Progenitor cell of endocrine pancreas (in vitro differentiated cells): ENCODE results near the gene SEMA4G. TPM values are rescaled to one million over a fixed set of nuclear protein-coding genes. Genes with fewer than 3 reads are reported as not detected.

Experiments
- DNase-seq: peaks from one replicate; pipeline ENCODE4 v3.0.0; 2021; ENCODE audit warnings: low spot score; ENCODE audit not compliant: unreplicated experiment
- H3K27ac Mint-ChIP-seq: 2 replicates; pipeline ENCODE4 v1.8.0; 2021; ENCODE audit warnings: mild to moderate bottlenecking, moderate library complexity, mixed read lengths
- H3K27me3 Mint-ChIP-seq: 2 replicates; pipeline ENCODE4 v1.8.0; 2021; ENCODE audit warnings: mixed read lengths
- H3K36me3 Mint-ChIP-seq: 2 replicates; pipeline ENCODE4 v1.8.0; 2022; ENCODE audit warnings: mixed read lengths; ENCODE audit not compliant: insufficient read depth
- H3K4me1 Mint-ChIP-seq: 2 replicates; pipeline ENCODE4 v1.8.0; 2021; ENCODE audit warnings: low read depth, mixed read lengths
- H3K4me3 Mint-ChIP-seq: 2 replicates; pipeline ENCODE4 v1.8.0; 2021; ENCODE audit warnings: low read depth, mild to moderate bottlenecking, moderate library complexity, mixed read lengths
- H3K9me3 Mint-ChIP-seq: 2 replicates; pipeline ENCODE4 v1.8.0; 2021; ENCODE audit warnings: low read depth, mixed read lengths
- total RNA-seq: library from RNA; stranded (reverse); gene quantifications from 2 replicates; pipeline ENCODE4 v1.2.1, GENCODE V29; 2021
- TF ChIP-seq, protein P1 (sequence below): fragments of 200-600 bp; sonication (generic); IDR thresholded peaks from one replicate; pipeline ENCODE4 v1.5.0; 2021; ENCODE audit warnings: antibody characterized with exemption, mild to moderate bottlenecking; ENCODE audit not compliant: unreplicated experiment

Gene SEMA4G
- total RNA-seq, 1 donor from 2014 or later: 62.3 TPM

GRCh38 chr10:100945754-100946153 is 23.6 kb upstream of the SEMA4G start:
- Mint-ChIP-seq H3K36me3 (peaks cover 16% of the 10 kb centered on the region), H3K9me3 (no peaks in the 10 kb centered on the region), H3K27ac (no peak overlapping the region), H3K27me3 (no peaks in the 10 kb centered on the region), H3K4me3 (no peak overlapping the region), H3K4me1 (no peaks in the 10 kb centered on the region)
- TF ChIP-seq, protein P1, sequence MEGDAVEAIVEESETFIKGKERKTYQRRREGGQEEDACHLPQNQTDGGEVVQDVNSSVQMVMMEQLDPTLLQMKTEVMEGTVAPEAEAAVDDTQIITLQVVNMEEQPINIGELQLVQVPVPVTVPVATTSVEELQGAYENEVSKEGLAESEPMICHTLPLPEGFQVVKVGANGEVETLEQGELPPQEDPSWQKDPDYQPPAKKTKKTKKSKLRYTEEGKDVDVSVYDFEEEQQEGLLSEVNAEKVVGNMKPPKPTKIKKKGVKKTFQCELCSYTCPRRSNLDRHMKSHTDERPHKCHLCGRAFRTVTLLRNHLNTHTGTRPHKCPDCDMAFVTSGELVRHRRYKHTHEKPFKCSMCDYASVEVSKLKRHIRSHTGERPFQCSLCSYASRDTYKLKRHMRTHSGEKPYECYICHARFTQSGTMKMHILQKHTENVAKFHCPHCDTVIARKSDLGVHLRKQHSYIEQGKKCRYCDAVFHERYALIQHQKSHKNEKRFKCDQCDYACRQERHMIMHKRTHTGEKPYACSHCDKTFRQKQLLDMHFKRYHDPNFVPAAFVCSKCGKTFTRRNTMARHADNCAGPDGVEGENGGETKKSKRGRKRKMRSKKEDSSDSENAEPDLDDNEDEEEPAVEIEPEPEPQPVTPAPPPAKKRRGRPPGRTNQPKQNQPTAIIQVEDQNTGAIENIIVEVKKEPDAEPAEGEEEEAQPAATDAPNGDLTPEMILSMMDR: no peak
- no peak for DNase-seq

DNA sequence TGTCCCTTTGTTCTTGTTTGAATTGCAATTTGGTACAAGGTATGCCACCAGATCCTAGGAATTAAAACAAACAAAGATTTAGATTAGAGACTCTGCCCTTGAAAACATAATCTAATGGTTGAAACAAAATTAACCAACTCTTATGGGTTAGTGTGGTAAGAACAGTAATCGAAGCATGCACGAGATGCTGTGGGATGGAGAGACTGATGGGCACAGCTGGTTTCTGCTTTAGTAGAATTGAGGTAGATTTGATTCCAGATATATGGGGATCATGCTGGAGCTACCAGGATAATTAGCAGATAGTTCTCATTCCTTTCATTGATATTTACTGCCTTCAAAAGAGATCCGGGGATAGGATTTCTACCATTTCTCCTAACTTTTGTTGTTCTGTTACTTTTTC is 20.4 kb upstream of the SEMA4G start:
- Mint-ChIP-seq H3K4me3 (no peak overlapping the region), H3K4me1 (no peaks in the 10 kb centered on the region), H3K36me3 (peaks cover 7% of the 10 kb centered on the region), H3K27ac (no peak overlapping the region), H3K9me3 (no peaks in the 10 kb centered on the region), H3K27me3 (no peaks in the 10 kb centered on the region)
- TF ChIP-seq, protein P1: no peak
- DNase-seq: no peak

DNA sequence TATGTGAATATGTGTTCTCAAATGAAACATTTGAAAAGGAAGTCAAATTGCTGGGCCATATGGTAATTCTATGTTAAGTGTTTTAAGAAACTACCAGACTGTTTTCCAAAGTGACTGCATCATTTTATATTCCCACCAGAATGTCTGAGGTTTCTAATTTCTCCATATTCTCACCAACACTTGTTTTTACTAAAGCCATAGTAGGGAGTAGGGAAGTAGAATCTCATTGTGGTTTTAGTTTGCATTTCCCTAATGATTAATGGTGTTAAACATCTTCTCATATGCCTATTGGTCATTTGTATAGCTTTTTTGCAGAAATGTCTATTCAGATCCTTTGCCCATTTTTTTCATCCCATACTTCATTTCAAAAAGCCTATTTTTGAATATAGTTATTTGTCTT is 9.1 kb upstream of the SEMA4G start:
- DNase-seq: no peak
- Mint-ChIP-seq H3K4me3 (no peak overlapping the region), H3K36me3 (peaks cover 15% of the 10 kb centered on the region), H3K27ac (no peak overlapping the region), H3K4me1 (no peaks in the 10 kb centered on the region), H3K9me3 (no peaks in the 10 kb centered on the region), H3K27me3 (no peaks in the 10 kb centered on the region)
- TF ChIP-seq, protein P1: no peak

GRCh38 chr10:100962351-100963080 is 6.8 kb upstream of the SEMA4G start:
- no peaks in the 10 kb centered on the region for H3K27me3 Mint-ChIP-seq
- TF ChIP-seq, protein P1: no peak
- no peaks in the 10 kb centered on the region for H3K4me1 Mint-ChIP-seq
- no peak for DNase-seq
- H3K27ac Mint-ChIP-seq: peak overlapping the region; percentile 10
- H3K9me3 Mint-ChIP-seq: no peaks in the 10 kb centered on the region
- H3K36me3 Mint-ChIP-seq: peaks cover 12% of the 10 kb centered on the region
- H3K4me3 Mint-ChIP-seq: no peak overlapping the region

DNA sequence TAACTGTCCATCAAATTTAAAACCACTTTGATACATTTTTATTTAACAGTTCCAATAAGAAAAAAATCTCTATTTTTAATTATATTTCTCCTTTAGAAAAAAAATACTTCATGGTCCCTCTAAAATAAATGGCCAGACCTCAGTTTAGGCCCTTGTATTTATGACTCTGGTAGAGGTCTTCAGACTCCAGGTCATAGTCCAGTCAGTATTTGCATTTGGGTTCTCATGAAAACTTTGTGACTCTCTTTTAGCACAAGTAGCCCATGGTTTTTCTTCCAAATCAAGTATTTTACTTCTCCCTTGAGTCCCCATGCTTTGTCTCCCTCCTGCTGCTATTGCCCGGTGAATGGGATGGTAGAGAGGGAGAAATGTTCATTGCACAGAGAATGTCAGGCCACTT is 5.5 kb upstream of the SEMA4G start:
- H3K27ac Mint-ChIP-seq: no peak overlapping the region
- peaks cover 11% of the 10 kb centered on the region for H3K36me3 Mint-ChIP-seq
- H3K27me3 Mint-ChIP-seq: no peaks in the 10 kb centered on the region
- H3K4me3 Mint-ChIP-seq: no peak overlapping the region
- DNase-seq: no peak
- H3K9me3 Mint-ChIP-seq: no peaks in the 10 kb centered on the region
- peaks cover 5% of the 10 kb centered on the region for H3K4me1 Mint-ChIP-seq
- TF ChIP-seq, protein P1: no peak
